Stromal cell of bone marrow (primary cell): ENCODE results near the gene ARSG.
"Not testable (repeated sequence)": the region's sequence is repeated elsewhere in the genome, so short reads cannot be mapped to it uniquely, and the experiment has no call there.

ENCODE experiments used
- DNase-seq: peaks from one replicate; pipeline ENCODE4 v3.0.0-alpha.2; 2012; ENCODE audit warnings: low read depth

ARSG gene

GRCh38 chr17:68277807-68278206, 13.5 kb upstream of the ARSG start:
- DNase-seq: no peak

- not testable (repeated sequence) for DNase-seq
Measured at GRCh38 chr17:68281965-68282364, 9.3 kb upstream of the ARSG start.

- no peak for DNase-seq
Measured at GRCh38 chr17:68288375-68288774, 2.9 kb upstream of the ARSG start.

GRCh38 chr17:68288804-68289203, 2.5 kb upstream of the ARSG start:
- DNase-seq: no peak

GRCh38 chr17:68289473-68289872, 1.8 kb upstream of the ARSG start:
- DNase-seq: no peak

GRCh38 chr17:68289936-68290267, 1.4 kb upstream of the ARSG start:
- no peak for DNase-seq

- DNase-seq: no peak
Measured at GRCh38 chr17:68290268-68290954, 884 bp upstream of the ARSG start.

GRCh38 chr17:68291836-68292688, 767 bp downstream of the ARSG start:
- DNase-seq: peak; percentile 32

- no peak for DNase-seq
Measured at GRCh38 chr17:68292689-68293040, 1.4 kb downstream of the ARSG start.

GRCh38 chr17:68293490-68294195, 2.3 kb downstream of the ARSG start:
- DNase-seq: no peak

- DNase-seq: no peak
Measured at GRCh38 chr17:68294196-68294555, 2.9 kb downstream of the ARSG start.

GRCh38 chr17:68294617-68295016, 3.3 kb downstream of the ARSG start:
- no peak for DNase-seq

GRCh38 chr17:68295086-68295485, 3.8 kb downstream of the ARSG start:
- no peak for DNase-seq

- DNase-seq: no peak
Measured at GRCh38 chr17:68296217-68297191, 5.2 kb downstream of the ARSG start.

GRCh38 chr17:68297195-68297594, 5.9 kb downstream of the ARSG start:
- no peak for DNase-seq

- no peak for DNase-seq
Measured at GRCh38 chr17:68298601-68299000, 7.3 kb downstream of the ARSG start.

- DNase-seq: no peak
Measured at GRCh38 chr17:68299817-68300216, 8.5 kb downstream of the ARSG start.

GRCh38 chr17:68301438-68301959, 10.2 kb downstream of the ARSG start:
- DNase-seq: no peak

- no peak for DNase-seq
Measured at GRCh38 chr17:68302066-68302564, 10.8 kb downstream of the ARSG start.

GRCh38 chr17:68302666-68303065, 11.4 kb downstream of the ARSG start:
- no peak for DNase-seq

- no peak for DNase-seq
Measured at GRCh38 chr17:68304706-68305105, 13.4 kb downstream of the ARSG start.

GRCh38 chr17:68305142-68305541, 13.8 kb downstream of the ARSG start:
- DNase-seq: no peak
